GM12891 (cell line): ENCODE results near the gene TMEM51.
"Not testable (repeated sequence)": the region's sequence is repeated elsewhere in the genome, so short reads cannot be mapped to it uniquely, and the experiment has no call there.

Source experiments
- DNase-seq: peaks from one replicate; pipeline ENCODE4 v3.0.0; 2011; ENCODE audit warnings: low spot score; ENCODE audit not compliant: insufficient read length
- FAIRE-seq: peaks from 2 replicates; lab custom pipeline; 2011; peaks lifted over from hg19 to GRCh38; lab: Jason Lieb, UNC
- PAX5 ChIP-seq: IDR thresholded peaks from 2 replicates; pipeline ENCODE4 v1.6.1; 2011; ENCODE audit warnings: low read length, moderate library complexity, mild to moderate bottlenecking; ENCODE audit not compliant: insufficient read depth, severe bottlenecking
- POLR2A ChIP-seq: IDR thresholded peaks from 2 replicates; pipeline ENCODE4 v1.6.1; 2011; ENCODE audit warnings: low read depth, low read length, control low read depth
- POLR2AphosphoS5 ChIP-seq: IDR thresholded peaks from 2 replicates; pipeline ENCODE4 v1.6.1; 2011; ENCODE audit warnings: low read depth, low read length, control low read depth
- POU2F2 ChIP-seq: IDR thresholded peaks from 2 replicates; pipeline ENCODE4 v1.6.1; 2011; ENCODE audit warnings: low read depth, mild to moderate bottlenecking, control low read depth, low read length, moderate library complexity
- SPI1 ChIP-seq: IDR thresholded peaks from 2 replicates; pipeline ENCODE4 v1.6.1; 2011; ENCODE audit warnings: low read depth, low read length, control low read depth
- TAF1 ChIP-seq: IDR thresholded peaks from 2 replicates; pipeline ENCODE4 v1.6.1; 2011; ENCODE audit warnings: low read depth, low read length, control low read depth

The TMEM51 gene

GRCh38 chr1:15124362-15125100 lies 29.0 kb upstream of the TMEM51 start:
- no peak for DNase-seq
- FAIRE-seq, result no peak
- TF ChIP-seq PAX5, result no peak
- TF ChIP-seq SPI1, result no peak
- no peak for TF ChIP-seq POLR2AphosphoS5
- no peak for TF ChIP-seq POU2F2
- TF ChIP-seq POLR2A, result no peak
- no peak for TF ChIP-seq TAF1

- DNase-seq, result no peak
- no peak for FAIRE-seq
- TF ChIP-seq POLR2AphosphoS5 (no peak), POU2F2 (no peak), PAX5 (no peak), SPI1 (no peak), POLR2A (no peak), TAF1 (no peak)
These were observed 28.3 kb upstream of the TMEM51 start for GRCh38 chr1:15125101-15125745.

GRCh38 chr1:15128077-15128476 lies 25.5 kb upstream of the TMEM51 start:
- TF ChIP-seq POLR2A (no peak), TAF1 (no peak)
- no peak for FAIRE-seq
- no peak for DNase-seq

- no peak for TF ChIP-seq POU2F2
- no peak for TF ChIP-seq PAX5
- no peak for TF ChIP-seq SPI1
- no peak for TF ChIP-seq POLR2AphosphoS5
- no peak for TF ChIP-seq POLR2A
- TF ChIP-seq TAF1, result no peak
- FAIRE-seq (peak; percentile 91), DNase-seq (peak; percentile 81)
These were observed 24.8 kb upstream of the TMEM51 start for GRCh38 chr1:15128520-15129313.

- TF ChIP-seq POLR2A, result no peak
- no peak for TF ChIP-seq SPI1
- TF ChIP-seq PAX5, result no peak
- no peak for TF ChIP-seq POLR2AphosphoS5
- TF ChIP-seq TAF1, result no peak
- no peak for TF ChIP-seq POU2F2
- no peak for FAIRE-seq
- DNase-seq, result no peak
These were observed 23.6 kb upstream of the TMEM51 start for GRCh38 chr1:15129944-15130343.

GRCh38 chr1:15130607-15131006 lies 22.9 kb upstream of the TMEM51 start:
- TF ChIP-seq POLR2AphosphoS5, result no peak
- no peak for TF ChIP-seq TAF1
- no peak for TF ChIP-seq POLR2A
- no peak for TF ChIP-seq SPI1
- no peak for TF ChIP-seq PAX5
- TF ChIP-seq POU2F2, result no peak
- DNase-seq (no peak), FAIRE-seq (no peak)

DNA sequence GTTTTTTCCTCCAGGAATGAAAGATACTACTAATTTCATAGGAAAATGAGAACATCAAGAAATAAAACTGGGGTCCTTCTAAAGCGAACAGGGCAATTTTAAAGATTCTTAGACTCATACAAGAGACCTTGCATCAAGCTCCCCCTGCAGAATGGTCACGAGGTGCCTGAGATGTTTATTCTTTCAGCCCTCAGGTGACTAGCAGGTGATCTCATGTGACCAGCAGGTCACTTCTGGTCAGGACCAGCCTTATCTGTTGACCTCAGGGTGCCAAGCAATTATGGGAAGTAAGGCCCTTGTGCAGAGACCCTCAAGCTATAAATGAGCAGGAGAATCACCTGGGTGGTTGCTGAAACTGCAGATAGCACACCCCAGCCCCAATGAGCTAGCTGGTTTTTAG lies 20.6 kb upstream of the TMEM51 start:
- DNase-seq, result no peak

DNA sequence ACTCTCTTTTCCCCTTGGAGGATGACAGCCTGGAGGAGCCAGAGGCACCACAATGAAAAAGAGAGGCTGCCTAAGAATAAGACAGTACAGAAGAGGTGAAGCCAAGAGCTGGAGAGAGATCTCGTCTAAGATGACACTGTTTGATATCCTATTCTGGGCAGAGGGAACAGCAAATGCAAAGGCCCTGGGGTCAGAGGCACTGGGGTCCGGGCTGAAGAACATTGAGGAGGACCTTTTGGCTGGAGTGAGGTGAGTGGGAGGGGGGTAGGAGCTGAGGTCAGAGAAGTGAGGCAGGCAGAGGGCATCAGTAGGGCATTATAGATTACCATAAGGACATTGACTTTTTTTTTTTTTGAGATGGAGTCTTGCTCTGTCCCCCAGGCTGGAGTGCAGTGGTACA lies 19.3 kb upstream of the TMEM51 start:
- TF ChIP-seq POLR2AphosphoS5 (no peak), TAF1 (no peak), POLR2A (no peak), SPI1 (no peak), POU2F2 (no peak), PAX5 (no peak)
- DNase-seq (no peak), FAIRE-seq (no peak)

More for the DNA sequence above, 20.6 kb upstream of the TMEM51 start:
- FAIRE-seq, result no peak
- TF ChIP-seq POLR2AphosphoS5 (no peak), POU2F2 (no peak), PAX5 (no peak), SPI1 (no peak), POLR2A (no peak), TAF1 (no peak)

DNA sequence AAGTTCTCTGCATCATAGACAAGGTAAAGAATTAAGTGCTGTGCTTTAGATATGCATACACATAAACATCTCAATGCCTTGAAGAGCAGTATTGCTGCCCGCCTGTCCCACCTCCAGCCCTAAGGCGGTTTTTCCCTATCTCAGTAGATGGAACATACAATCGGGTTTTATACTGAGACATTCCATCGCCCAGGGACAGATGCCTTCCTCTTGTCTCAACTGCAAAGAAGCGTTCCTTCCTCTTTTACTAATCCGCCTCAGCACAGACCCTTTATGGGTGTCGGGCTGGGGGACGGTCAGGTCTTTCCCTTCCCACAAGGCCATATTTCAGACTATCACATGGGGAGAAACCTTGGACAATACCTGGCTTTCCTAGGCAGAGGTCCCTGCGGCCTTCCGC lies 17.9 kb upstream of the TMEM51 start:
- not testable (repeated sequence) for FAIRE-seq, DNase-seq
